CD8-positive, alpha-beta memory T cell (primary cell): Measurements from ENCODE around the gene NFKBIA. TPM values are rescaled to one million over a fixed set of nuclear protein-coding genes. Genes with fewer than 3 reads are reported as not detected.

Experiments used
- CTCF ChIA-PET: fragments of 350-600 bp; sonication (Branson Sonifier 250); formaldehyde crosslinking; loops from one replicate; lab custom pipeline; 2021; ENCODE audit warnings: antibody characterized with exemption; lab: Charles Lee
- POLR2A ChIA-PET: fragments of 350-600 bp; sonication (Branson Sonifier 250); formaldehyde crosslinking; loops from one replicate; lab custom pipeline; 2021; ENCODE audit warnings: antibody characterized with exemption; lab: Charles Lee
- DNase-seq, 5 donors: peaks; one replicate each; pipeline versions ENCODE4 v3.0.0 to v3.0.0-alpha.2; 2020 to 2022; ENCODE audit warnings: mixed read lengths in 1 of 5
- H3K27ac ChIP-seq: one replicate; pipeline ENCODE4 v1.7.0; 2013; ENCODE audit warnings: low read depth, mild to moderate bottlenecking, low read length, moderate library complexity
- H3K27me3 ChIP-seq: 2 replicates; pipeline ENCODE4 v1.7.0; 2013; ENCODE audit warnings: low read length, mild to moderate bottlenecking; ENCODE audit not compliant: insufficient read depth, poor library complexity, severe bottlenecking
- H3K36me3 ChIP-seq: 2 replicates; pipeline ENCODE4 v1.7.0; 2013; ENCODE audit warnings: mild to moderate bottlenecking, low read length, moderate library complexity; ENCODE audit not compliant: insufficient read depth
- H3K4me1 ChIP-seq: 2 replicates; pipeline ENCODE4 v1.7.0; 2013; ENCODE audit warnings: mild to moderate bottlenecking, low read length, moderate library complexity; ENCODE audit not compliant: insufficient read depth
- H3K4me3 ChIP-seq: 2 replicates; pipeline ENCODE4 v1.7.0; 2013; ENCODE audit warnings: mild to moderate bottlenecking, low read length
- H3K9me3 ChIP-seq: 2 replicates; pipeline ENCODE4 v1.7.0; 2013; ENCODE audit warnings: mild to moderate bottlenecking, low read length
- H3K27ac Mint-ChIP-seq, 8 donors: one replicate each; pipeline ENCODE4 v1.8.0; 2020 to 2021; ENCODE audit warnings: mixed read lengths in 8 of 8, mild to moderate bottlenecking in 6 of 8, inconsistent platforms in 3 of 8, moderate library complexity in 3 of 8
- H3K27me3 Mint-ChIP-seq, 2 donors: one replicate each; pipeline ENCODE4 v1.8.0; 2020 to 2021; ENCODE audit warnings: mixed read lengths in 2 of 2, mild to moderate bottlenecking in 1 of 2, moderate library complexity in 1 of 2
- H3K36me3 Mint-ChIP-seq, 3 donors: one replicate each; pipeline ENCODE4 v1.8.0; 2020 to 2021; ENCODE audit warnings: mixed read lengths in 3 of 3, inconsistent platforms in 1 of 3, mild to moderate bottlenecking in 1 of 3
- H3K4me1 Mint-ChIP-seq, 3 donors: one replicate each; pipeline ENCODE4 v1.8.0; 2020 to 2021; ENCODE audit warnings: mixed read lengths in 3 of 3, inconsistent platforms in 1 of 3, mild to moderate bottlenecking in 1 of 3
- H3K4me3 Mint-ChIP-seq, 7 donors: one replicate each; pipeline ENCODE4 v1.8.0; 2020 to 2021; ENCODE audit warnings: mixed read lengths in 7 of 7, mild to moderate bottlenecking in 6 of 7, moderate library complexity in 4 of 7, inconsistent platforms in 2 of 7
- H3K9me3 Mint-ChIP-seq, 5 donors: one replicate each; pipeline ENCODE4 v1.8.0; 2020 to 2022; ENCODE audit warnings: mixed read lengths in 5 of 5, mild to moderate bottlenecking in 3 of 5, moderate library complexity in 2 of 5, inconsistent platforms in 1 of 5
- polyA plus RNA-seq: library from polyadenylated mRNA; unstranded; fragments of 300-500 nt; fragmentation: Illumina TruSeq; gene quantifications from one replicate; pipeline ENCODE4 v1.2.3, GENCODE V29; 2021
- total RNA-seq, 2 experiments: library from RNA; stranded (reverse); gene quantifications; one replicate each; pipeline ENCODE4 v1.2.3, GENCODE V29; 2021

Gene NFKBIA
- total and polyA plus RNA-seq, 3 experiments from 2014 or later: 344 to 483 (median 482) TPM

- peaks cover 0 to 19% (median 3%) of the 10 kb centered on the region in 3 donors for H3K36me3 Mint-ChIP-seq
- CTCF ChIA-PET: interaction anchor here (1.4 to 1.5 kb wide), 2 partner anchors 8 to 10 kb away, joined by 4 to 5 read pairs; partner anchors contain the start of gene NFKBIA
- H3K36me3 ChIP-seq: no peaks in the 10 kb centered on the region
- H3K4me1 Mint-ChIP-seq: peaks cover 11 to 32% (median 18%) of the 10 kb centered on the region in 3 donors
- H3K4me3 Mint-ChIP-seq: no peak overlapping the region
- H3K27ac Mint-ChIP-seq: no peak overlapping the region
- POLR2A ChIA-PET: no interaction called here
- H3K27ac ChIP-seq: no peak overlapping the region
- peaks cover 2% of the 10 kb centered on the region for H3K4me1 ChIP-seq
- no peak overlapping the region for H3K4me3 ChIP-seq
- no peaks in the 10 kb centered on the region for H3K9me3 ChIP-seq
- no peaks in the 10 kb centered on the region for H3K27me3 ChIP-seq
- no peak for DNase-seq
- H3K9me3 Mint-ChIP-seq: no peaks in the 10 kb centered on the region
- H3K27me3 Mint-ChIP-seq: no peaks in the 10 kb centered on the region
Observed at GRCh38 chr14:35395283-35395682, 9.3 kb downstream of the NFKBIA start.

GRCh38 chr14:35394326-35395013 lies 10.1 kb downstream of the NFKBIA start:
- POLR2A ChIA-PET: interaction anchor here (0.6 kb wide), 2 partner anchors 25 to 75 kb away, joined by 3 read pairs; no protein-coding TSS in a partner anchor
- peak overlapping the region in 1 of 8 donors; percentile 5 for H3K27ac Mint-ChIP-seq
- CTCF ChIA-PET: interaction anchor here (1.4 to 1.5 kb wide), 3 partner anchors 9 to 28 kb away, joined by 3 to 5 read pairs (median 4); partner anchors contain the start of gene NFKBIA

DNA sequence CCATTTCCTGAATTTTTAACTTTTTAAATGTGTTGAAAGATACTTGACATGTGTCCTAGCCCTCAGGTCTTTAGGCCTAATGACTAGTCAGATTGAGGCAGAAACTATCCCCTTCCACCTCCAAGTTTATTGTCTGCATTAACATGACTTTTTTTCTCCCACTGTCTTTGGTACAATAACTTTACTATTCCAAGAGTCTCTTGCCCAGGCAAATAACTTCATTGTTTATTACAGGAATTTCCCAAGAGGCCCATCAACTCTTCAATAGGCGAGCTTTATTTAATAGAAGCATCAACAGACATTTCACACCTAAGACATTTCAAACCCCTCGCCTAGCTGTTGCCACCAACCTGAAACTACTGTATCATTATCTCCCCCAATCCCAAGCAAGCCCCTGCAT lies 10.7 kb downstream of the NFKBIA start:
- DNase-seq: no peak
- Mint-ChIP-seq H3K4me1 (peaks cover 4 to 20% (median 8%) of the 10 kb centered on the region in 3 donors), H3K4me3 (no peak overlapping the region), H3K9me3 (no peaks in the 10 kb centered on the region), H3K27me3 (no peaks in the 10 kb centered on the region), H3K27ac (no peak overlapping the region), H3K36me3 (peaks cover 0 to 7% (median 3%) of the 10 kb centered on the region in 3 donors)
- Histone ChIP-seq H3K27me3 (no peaks in the 10 kb centered on the region), H3K4me3 (no peak overlapping the region), H3K9me3 (no peaks in the 10 kb centered on the region), H3K36me3 (no peaks in the 10 kb centered on the region), H3K27ac (no peak overlapping the region), H3K4me1 (no peaks in the 10 kb centered on the region)
- CTCF ChIA-PET: interaction anchor here (0.6 to 1.5 kb wide), 4 partner anchors 10 to 28 kb away, joined by 3 to 5 read pairs (median 4); partner anchors contain the start of gene NFKBIA
- POLR2A ChIA-PET: interaction anchor here (0.6 to 1.8 kb wide), 3 partner anchors 10 to 74 kb away, joined by 3 to 6 read pairs (median 3); partner anchors contain the start of gene NFKBIA

More at GRCh38 chr14:35394326-35395013, 10.1 kb downstream of the NFKBIA start:
- no peaks in the 10 kb centered on the region for H3K9me3 ChIP-seq
- no peaks in the 10 kb centered on the region for H3K36me3 ChIP-seq
- H3K4me1 Mint-ChIP-seq: peaks cover 8 to 26% (median 13%) of the 10 kb centered on the region in 3 donors
- H3K4me3 ChIP-seq: no peak overlapping the region
- H3K9me3 Mint-ChIP-seq: no peaks in the 10 kb centered on the region
- no peaks in the 10 kb centered on the region for H3K27me3 Mint-ChIP-seq
- H3K4me3 Mint-ChIP-seq: no peak overlapping the region
- no peak for DNase-seq
- H3K27ac ChIP-seq: no peak overlapping the region
- H3K4me1 ChIP-seq: no peaks in the 10 kb centered on the region
- peaks cover 0 to 13% (median 3%) of the 10 kb centered on the region in 3 donors for H3K36me3 Mint-ChIP-seq
- no peaks in the 10 kb centered on the region for H3K27me3 ChIP-seq

DNA sequence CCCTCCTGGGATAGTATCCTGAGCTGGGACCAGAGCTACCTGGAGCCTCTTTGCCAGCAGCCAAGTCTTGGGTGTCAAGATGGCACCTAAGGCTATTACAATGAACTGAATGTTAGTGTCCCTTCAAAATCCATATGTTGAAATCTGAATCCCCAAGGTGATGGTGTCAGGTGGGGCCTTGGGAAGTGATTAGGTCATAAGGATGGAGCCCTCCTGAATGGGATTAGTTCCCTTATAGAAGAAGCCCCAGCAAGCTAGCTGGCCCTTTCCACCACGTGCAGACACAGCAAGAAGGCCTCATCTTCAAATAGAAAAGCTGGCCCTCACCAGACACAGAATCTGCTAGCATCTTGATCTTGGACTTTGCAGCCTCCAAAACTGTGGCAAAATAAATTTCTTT lies 12.4 kb downstream of the NFKBIA start:
- Mint-ChIP-seq H3K4me3 (no peak overlapping the region), H3K27ac (no peak overlapping the region), H3K36me3 (no peaks in the 10 kb centered on the region), H3K27me3 (no peaks in the 10 kb centered on the region), H3K4me1 (peaks cover 0 to 8% (median 4%) of the 10 kb centered on the region in 3 donors), H3K9me3 (no peaks in the 10 kb centered on the region)
- no peak overlapping the region for H3K27ac ChIP-seq
- H3K36me3 ChIP-seq: no peaks in the 10 kb centered on the region
- ChIA-PET POLR2A (interaction anchor here (0.7 to 1.8 kb wide), 2 partner anchors 10 to 12 kb away, joined by 4 to 6 read pairs; partner anchors contain the start of gene NFKBIA), CTCF (no interaction called here)
- H3K9me3 ChIP-seq: no peaks in the 10 kb centered on the region
- H3K4me1 ChIP-seq: no peaks in the 10 kb centered on the region
- no peak for DNase-seq
- H3K4me3 ChIP-seq: no peak overlapping the region
- no peaks in the 10 kb centered on the region for H3K27me3 ChIP-seq

GRCh38 chr14:35391388-35391710 lies 13.2 kb downstream of the NFKBIA start:
- no peaks in the 10 kb centered on the region for H3K9me3 Mint-ChIP-seq
- H3K27ac ChIP-seq: no peak overlapping the region
- POLR2A ChIA-PET: interaction anchor here (0.7 kb wide), 1 partner anchor 10 kb away, joined by 4 read pairs; no protein-coding TSS in a partner anchor
- H3K4me3 ChIP-seq: no peak overlapping the region
- no peaks in the 10 kb centered on the region for H3K36me3 Mint-ChIP-seq
- peaks cover 0 to 8% (median 4%) of the 10 kb centered on the region in 3 donors for H3K4me1 Mint-ChIP-seq
- CTCF ChIA-PET: interaction anchor here (1.0 to 1.3 kb wide), 3 partner anchors 16 to 161 kb away, joined by 3 read pairs; no protein-coding TSS in a partner anchor
- H3K27me3 ChIP-seq: no peaks in the 10 kb centered on the region
- DNase-seq: no peak
- H3K27me3 Mint-ChIP-seq: no peaks in the 10 kb centered on the region
- H3K27ac Mint-ChIP-seq: no peak overlapping the region
- no peaks in the 10 kb centered on the region for H3K4me1 ChIP-seq
- H3K36me3 ChIP-seq: no peaks in the 10 kb centered on the region
- H3K4me3 Mint-ChIP-seq: no peak overlapping the region
- H3K9me3 ChIP-seq: no peaks in the 10 kb centered on the region

DNA sequence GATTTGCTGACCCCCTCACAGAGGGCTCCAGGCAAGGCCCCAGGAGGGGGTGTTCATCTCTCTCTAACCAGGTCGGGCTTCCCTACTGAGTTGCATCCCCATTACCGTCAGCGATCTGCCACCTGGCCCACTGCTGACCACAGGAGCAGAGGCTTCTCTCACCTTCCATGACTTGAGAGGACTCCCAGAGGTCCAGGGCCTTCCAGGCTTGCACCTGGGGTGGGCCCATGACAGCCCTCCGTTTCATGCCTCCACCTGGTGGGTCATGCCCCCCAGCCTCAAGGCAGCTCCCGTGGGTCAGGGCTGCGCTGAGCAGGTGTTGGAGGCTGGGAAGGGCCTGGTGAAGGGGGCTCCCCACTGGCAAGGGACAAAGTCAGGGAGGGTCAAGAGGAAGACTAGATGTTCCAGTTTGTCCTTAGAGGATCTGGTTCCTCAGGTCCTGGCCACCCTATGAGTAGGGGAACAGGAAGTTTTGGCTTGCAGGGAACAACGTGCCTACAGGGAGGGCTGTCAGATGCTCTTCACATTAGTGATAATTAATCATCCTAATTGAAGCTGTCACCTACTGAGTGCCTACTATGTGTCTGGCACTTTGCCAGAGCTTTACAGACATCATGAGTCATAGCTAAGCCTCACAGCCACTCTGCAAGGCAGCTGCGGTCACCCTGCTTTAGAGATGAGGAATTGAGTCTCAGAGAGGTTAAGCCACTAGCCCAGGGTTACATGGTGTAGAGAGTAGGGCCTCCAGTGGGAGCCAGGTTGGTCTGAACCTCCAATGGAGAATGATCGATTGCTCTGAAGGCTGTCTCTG lies 13.8 kb downstream of the NFKBIA start:
- H3K36me3 Mint-ChIP-seq: no peaks in the 10 kb centered on the region
- no peaks in the 10 kb centered on the region for H3K4me1 ChIP-seq
- H3K4me3 ChIP-seq: no peak overlapping the region
- peak overlapping the region in 2 of 8 donors; percentile 42 to 81 for H3K27ac Mint-ChIP-seq
- POLR2A ChIA-PET: no interaction called here
- H3K27ac ChIP-seq: no peak overlapping the region
- no peaks in the 10 kb centered on the region for H3K27me3 ChIP-seq
- peak in 1 of 5 donors; percentile 74 for DNase-seq
- no peaks in the 10 kb centered on the region for H3K9me3 Mint-ChIP-seq
- H3K4me1 Mint-ChIP-seq: peaks cover 0 to 8% (median 4%) of the 10 kb centered on the region in 3 donors
- H3K4me3 Mint-ChIP-seq: no peak overlapping the region
- CTCF ChIA-PET: interaction anchor here (1.0 to 1.3 kb wide), 3 partner anchors 15 to 161 kb away, joined by 3 read pairs; no protein-coding TSS in a partner anchor
- no peaks in the 10 kb centered on the region for H3K36me3 ChIP-seq
- H3K9me3 ChIP-seq: no peaks in the 10 kb centered on the region
- no peaks in the 10 kb centered on the region for H3K27me3 Mint-ChIP-seq

GRCh38 chr14:35389315-35389667 lies 15.3 kb downstream of the NFKBIA start:
- Mint-ChIP-seq H3K4me1 (peaks cover 0 to 8% (median 0%) of the 10 kb centered on the region in 3 donors), H3K9me3 (no peaks in the 10 kb centered on the region), H3K27me3 (peaks cover 0 to 2% of the 10 kb centered on the region in 2 donors), H3K27ac (no peak overlapping the region), H3K36me3 (no peaks in the 10 kb centered on the region), H3K4me3 (no peak overlapping the region)
- no peak for DNase-seq
- no peaks in the 10 kb centered on the region for H3K9me3 ChIP-seq
- POLR2A ChIA-PET: no interaction called here
- no peaks in the 10 kb centered on the region for H3K36me3 ChIP-seq
- H3K27ac ChIP-seq: no peak overlapping the region
- no peaks in the 10 kb centered on the region for H3K4me1 ChIP-seq
- no peak overlapping the region for H3K4me3 ChIP-seq
- CTCF ChIA-PET: interaction anchor here (1.7 kb wide), 1 partner anchor 9 kb away, joined by 5 read pairs; no protein-coding TSS in a partner anchor
- no peaks in the 10 kb centered on the region for H3K27me3 ChIP-seq
